DND-41 (cell line): ENCODE data around the gene AGAP1.

Source experiments
- CTCF ChIP-seq: IDR thresholded peaks from 2 replicates; pipeline ENCODE4 v1.5.1; 2012; ENCODE audit warnings: borderline replicate concordance, low read length, moderate library complexity, mild to moderate bottlenecking; ENCODE audit not compliant: poor library complexity, severe bottlenecking; ENCODE audit errors: extremely low read depth
- EZH2 ChIP-seq: IDR thresholded peaks from 3 replicates; pipeline ENCODE4 v1.6.1; 2012; ENCODE audit warnings: borderline replicate concordance, low read depth, mild to moderate bottlenecking, moderate library complexity, low read length, inconsistent platforms; ENCODE audit not compliant: severe bottlenecking

- TF ChIP-seq CTCF: no peak
- TF ChIP-seq EZH2: no peak
These were observed 559.3 kb downstream of the AGAP1 start for GRCh38 chr2:236052926-236053821.
